Endothelial cell of umbilical vein (primary cell): Measurements from ENCODE around the gene CCDC18.

Experiments used
- EZH2 ChIP-seq: IDR thresholded peaks from 2 replicates; pipeline ENCODE4 v1.6.1; 2012; ENCODE audit warnings: borderline replicate concordance, low read depth, mild to moderate bottlenecking, moderate library complexity, low read length, inconsistent platforms; ENCODE audit not compliant: severe bottlenecking
- POLR2A ChIP-seq: IDR thresholded peaks from 2 replicates; pipeline ENCODE4 v1.6.1; 2012; ENCODE audit warnings: low read depth, mild to moderate bottlenecking, control low read depth, low read length
- POLR2AphosphoS5 ChIP-seq: IDR thresholded peaks from 2 replicates; pipeline ENCODE4 v1.6.1; 2012; ENCODE audit warnings: low read depth, mild to moderate bottlenecking, control low read depth, low read length, moderate library complexity; ENCODE audit not compliant: insufficient read depth
- TF ChIP-seq, protein P1 (sequence below), 2 donors: IDR thresholded peaks; 1 replicate in 1 of 2; 2 replicates in 1 of 2; pipeline ENCODE4 v1.5.1; 2011; ENCODE audit warnings: low read length in 2 of 2, mild to moderate bottlenecking in 2 of 2, moderate library complexity in 2 of 2, control low read depth in 1 of 2, inconsistent platforms in 1 of 2, low read depth in 1 of 2; ENCODE audit not compliant: insufficient read depth in 1 of 2; ENCODE audit errors: extremely low read depth in 1 of 2

DNA sequence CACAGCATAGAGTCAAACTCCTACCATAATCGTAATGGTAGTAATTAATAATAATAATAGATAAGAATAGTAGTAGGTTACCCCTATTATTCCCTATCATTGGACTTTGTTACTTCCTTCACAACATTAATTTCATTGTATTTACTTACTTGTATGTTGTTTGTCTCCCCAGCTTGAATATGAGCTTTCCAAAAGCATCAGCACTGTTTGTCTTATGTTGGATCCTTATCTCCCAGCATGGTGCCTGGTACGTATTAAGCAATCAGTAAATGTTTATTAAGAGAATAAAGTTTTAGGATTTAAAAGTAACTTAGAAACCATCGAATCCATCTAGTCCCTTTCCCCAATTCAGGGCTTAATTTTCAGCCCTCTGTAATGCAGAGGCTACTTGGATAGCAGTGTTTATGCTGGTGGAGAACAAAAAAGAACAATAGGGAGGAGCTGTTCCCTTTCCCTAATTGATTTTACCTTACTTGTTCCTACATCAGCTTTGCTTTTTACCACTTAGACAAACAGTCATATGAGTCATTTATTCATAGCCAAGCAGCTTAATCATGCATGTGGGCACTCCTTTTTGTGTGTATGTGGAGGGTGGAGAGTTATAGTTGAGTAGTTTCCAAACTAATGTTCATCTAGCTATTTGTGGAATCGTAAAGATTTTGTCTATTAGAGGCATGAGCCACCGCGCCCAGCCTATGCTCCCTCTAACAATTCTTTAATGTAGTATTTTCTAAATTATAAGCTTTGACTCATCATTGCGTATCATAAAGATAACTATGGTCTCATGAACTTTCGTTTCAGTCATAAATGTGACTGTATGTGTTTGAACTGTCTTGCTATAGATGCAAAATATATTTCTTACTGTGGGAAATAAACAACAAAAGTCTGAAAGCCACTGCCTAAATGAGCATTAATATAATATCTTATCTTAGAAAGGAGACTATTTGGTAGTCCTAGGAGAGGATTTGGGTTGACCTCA is 144.3 kb downstream of the CCDC18 start:
- TF ChIP-seq, protein P1, sequence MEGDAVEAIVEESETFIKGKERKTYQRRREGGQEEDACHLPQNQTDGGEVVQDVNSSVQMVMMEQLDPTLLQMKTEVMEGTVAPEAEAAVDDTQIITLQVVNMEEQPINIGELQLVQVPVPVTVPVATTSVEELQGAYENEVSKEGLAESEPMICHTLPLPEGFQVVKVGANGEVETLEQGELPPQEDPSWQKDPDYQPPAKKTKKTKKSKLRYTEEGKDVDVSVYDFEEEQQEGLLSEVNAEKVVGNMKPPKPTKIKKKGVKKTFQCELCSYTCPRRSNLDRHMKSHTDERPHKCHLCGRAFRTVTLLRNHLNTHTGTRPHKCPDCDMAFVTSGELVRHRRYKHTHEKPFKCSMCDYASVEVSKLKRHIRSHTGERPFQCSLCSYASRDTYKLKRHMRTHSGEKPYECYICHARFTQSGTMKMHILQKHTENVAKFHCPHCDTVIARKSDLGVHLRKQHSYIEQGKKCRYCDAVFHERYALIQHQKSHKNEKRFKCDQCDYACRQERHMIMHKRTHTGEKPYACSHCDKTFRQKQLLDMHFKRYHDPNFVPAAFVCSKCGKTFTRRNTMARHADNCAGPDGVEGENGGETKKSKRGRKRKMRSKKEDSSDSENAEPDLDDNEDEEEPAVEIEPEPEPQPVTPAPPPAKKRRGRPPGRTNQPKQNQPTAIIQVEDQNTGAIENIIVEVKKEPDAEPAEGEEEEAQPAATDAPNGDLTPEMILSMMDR (IDR thresholded peaks at IDR 0.05; ENCODE audit: extremely low read depth in 1 of 2, insufficient read depth in 1 of 2, low read depth in 1 of 2, low read length in 2 of 2): no peak
- TF ChIP-seq EZH2 (no peak), POLR2A (no peak), POLR2AphosphoS5 (no peak)
